Measurements from ENCODE around the gene ZNF3.

DNA sequence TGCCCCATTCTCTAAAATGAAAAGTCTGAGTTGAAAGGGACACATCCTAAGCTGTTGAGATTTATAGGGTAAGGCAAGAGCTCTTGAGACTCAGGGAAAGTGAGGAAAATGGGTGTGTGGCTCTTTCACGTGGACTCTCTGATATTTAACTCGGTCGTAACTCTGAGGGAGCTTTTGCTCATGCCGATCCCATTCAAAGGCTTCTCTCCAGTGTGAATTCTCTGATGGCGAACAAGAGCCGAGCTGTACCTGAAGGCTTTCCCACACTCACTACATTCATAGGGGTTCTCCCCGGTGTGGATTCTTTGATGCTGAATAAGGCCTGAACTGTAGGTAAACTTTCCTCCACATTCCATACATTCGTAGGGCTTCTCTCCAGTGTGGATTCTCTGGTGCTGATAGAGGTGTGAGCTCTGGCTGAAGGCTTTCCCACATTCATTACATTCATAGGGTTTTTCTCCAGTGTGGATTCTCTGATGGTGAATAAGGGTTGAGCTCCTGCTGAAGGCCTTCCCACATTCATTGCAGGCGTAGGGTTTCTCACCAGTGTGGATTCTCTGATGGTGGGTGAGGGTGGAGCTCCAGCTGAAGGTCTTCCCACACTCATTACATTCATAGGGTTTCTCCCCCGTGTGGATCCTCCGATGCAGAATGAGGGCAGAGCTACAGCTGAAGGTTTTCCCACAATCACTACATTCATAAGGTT is 10.4 kb downstream of the ZNF3 start:
- TF ChIP-seq, protein P1, sequence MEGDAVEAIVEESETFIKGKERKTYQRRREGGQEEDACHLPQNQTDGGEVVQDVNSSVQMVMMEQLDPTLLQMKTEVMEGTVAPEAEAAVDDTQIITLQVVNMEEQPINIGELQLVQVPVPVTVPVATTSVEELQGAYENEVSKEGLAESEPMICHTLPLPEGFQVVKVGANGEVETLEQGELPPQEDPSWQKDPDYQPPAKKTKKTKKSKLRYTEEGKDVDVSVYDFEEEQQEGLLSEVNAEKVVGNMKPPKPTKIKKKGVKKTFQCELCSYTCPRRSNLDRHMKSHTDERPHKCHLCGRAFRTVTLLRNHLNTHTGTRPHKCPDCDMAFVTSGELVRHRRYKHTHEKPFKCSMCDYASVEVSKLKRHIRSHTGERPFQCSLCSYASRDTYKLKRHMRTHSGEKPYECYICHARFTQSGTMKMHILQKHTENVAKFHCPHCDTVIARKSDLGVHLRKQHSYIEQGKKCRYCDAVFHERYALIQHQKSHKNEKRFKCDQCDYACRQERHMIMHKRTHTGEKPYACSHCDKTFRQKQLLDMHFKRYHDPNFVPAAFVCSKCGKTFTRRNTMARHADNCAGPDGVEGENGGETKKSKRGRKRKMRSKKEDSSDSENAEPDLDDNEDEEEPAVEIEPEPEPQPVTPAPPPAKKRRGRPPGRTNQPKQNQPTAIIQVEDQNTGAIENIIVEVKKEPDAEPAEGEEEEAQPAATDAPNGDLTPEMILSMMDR (conservative IDR thresholded peaks at IDR 0.05; ENCODE audit: low read length): no peak
- no peak for TF ChIP-seq EZH2phosphoT487 (IDR thresholded peaks at IDR 0.05; ENCODE audit: borderline replicate concordance)
